Central memory CD4-positive, alpha-beta T cell (primary cell): ENCODE measurements around the gene ZNF664.

Experiments used
- DNase-seq: peaks from one replicate; pipeline ENCODE4 v3.0.0; 2022

The ZNF664 gene

GRCh38 chr12:123960029-123960735, 12.8 kb upstream of the ZNF664 start:
- no peak for DNase-seq

- no peak for DNase-seq
Measured at GRCh38 chr12:123960856-123961255, 12.2 kb upstream of the ZNF664 start.

GRCh38 chr12:123961585-123962345, 11.2 kb upstream of the ZNF664 start:
- DNase-seq = no peak

- DNase-seq = no peak
Measured at GRCh38 chr12:123962513-123962912, 10.5 kb upstream of the ZNF664 start.

GRCh38 chr12:123963821-123964220, 9.2 kb upstream of the ZNF664 start:
- DNase-seq = no peak

- no peak for DNase-seq
Measured at GRCh38 chr12:123965382-123965781, 7.6 kb upstream of the ZNF664 start.

- no peak for DNase-seq
Measured at GRCh38 chr12:123966596-123966995, 6.4 kb upstream of the ZNF664 start.

GRCh38 chr12:123967121-123967586, 5.9 kb upstream of the ZNF664 start:
- DNase-seq = no peak

GRCh38 chr12:123971449-123971769, 1.6 kb upstream of the ZNF664 start:
- no peak for DNase-seq

- peak; percentile 45 for DNase-seq
Measured at GRCh38 chr12:123971770-123972456, 1.1 kb upstream of the ZNF664 start.

GRCh38 chr12:123973552-123974341, 732 bp downstream of the ZNF664 start:
- DNase-seq = no peak

GRCh38 chr12:123976227-123976826, 3.3 kb downstream of the ZNF664 start:
- no peak for DNase-seq

- no peak for DNase-seq
Measured at GRCh38 chr12:123979566-123979965, 6.6 kb downstream of the ZNF664 start.

- no peak for DNase-seq
Measured at GRCh38 chr12:123982269-123982668, 9.3 kb downstream of the ZNF664 start.

- DNase-seq = peak; percentile 43
Measured at GRCh38 chr12:123983822-123984485, 10.9 kb downstream of the ZNF664 start.

GRCh38 chr12:123984903-123985302, 11.9 kb downstream of the ZNF664 start:
- no peak for DNase-seq

GRCh38 chr12:123986374-123986965, 13.5 kb downstream of the ZNF664 start:
- no peak for DNase-seq

- DNase-seq = no peak
Measured at GRCh38 chr12:123987022-123987421, 14.0 kb downstream of the ZNF664 start.

GRCh38 chr12:123989168-123989567, 16.2 kb downstream of the ZNF664 start:
- DNase-seq = no peak

- no peak for DNase-seq
Measured at GRCh38 chr12:123989753-123990152, 16.7 kb downstream of the ZNF664 start.

- DNase-seq = no peak
Measured at GRCh38 chr12:123990511-123990910, 17.5 kb downstream of the ZNF664 start.
